GM21367 (cell line): ENCODE measurements around the gene WDR37.

ENCODE experiments used
- ATAC-seq: cut with Tn5 transposase; IDR thresholded peaks from one replicate; pipeline ENCODE4 v1.9.1; 2021; ENCODE audit not compliant: unreplicated experiment

WDR37 gene

GRCh38 chr10:1068380-1069361 is 12.5 kb downstream of the WDR37 start:
- no peak for ATAC-seq

GRCh38 chr10:1070919-1071318 is 14.7 kb downstream of the WDR37 start:
- no peak for ATAC-seq

GRCh38 chr10:1074052-1074747 is 18.0 kb downstream of the WDR37 start:
- no peak for ATAC-seq

DNA sequence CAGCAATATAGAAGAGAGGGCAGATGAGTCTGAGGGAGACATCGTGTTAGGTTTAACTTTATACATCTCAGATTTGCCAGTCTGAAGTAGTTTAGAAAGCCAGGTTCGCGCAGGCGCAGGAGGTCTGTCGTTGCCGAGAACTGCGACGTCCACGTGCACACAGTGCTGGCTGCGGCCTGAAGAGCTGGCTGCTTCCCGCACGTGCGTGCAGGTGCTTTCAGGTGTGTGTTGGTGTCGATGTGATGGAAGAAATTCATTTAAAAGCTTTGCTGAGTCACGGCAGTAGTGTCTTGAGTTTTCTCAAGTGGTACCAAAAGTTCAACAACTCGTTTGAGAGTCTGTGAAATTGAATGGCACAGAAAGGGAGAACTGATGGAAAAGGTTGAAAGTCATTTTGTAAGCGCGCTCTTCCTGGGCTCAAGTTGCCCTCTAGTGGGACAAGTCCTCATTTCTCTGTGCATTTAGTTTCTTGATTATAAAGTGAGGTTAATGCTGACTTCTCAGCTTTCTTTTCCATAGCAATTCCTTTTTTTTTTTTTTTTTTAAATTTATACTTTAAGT is 18.6 kb downstream of the WDR37 start:
- ATAC-seq, result no peak

- ATAC-seq, result no peak
Measured at GRCh38 chr10:1078668-1079067, 22.5 kb downstream of the WDR37 start.

- no peak for ATAC-seq
Measured at GRCh38 chr10:1083581-1083980, 27.4 kb downstream of the WDR37 start.

DNA sequence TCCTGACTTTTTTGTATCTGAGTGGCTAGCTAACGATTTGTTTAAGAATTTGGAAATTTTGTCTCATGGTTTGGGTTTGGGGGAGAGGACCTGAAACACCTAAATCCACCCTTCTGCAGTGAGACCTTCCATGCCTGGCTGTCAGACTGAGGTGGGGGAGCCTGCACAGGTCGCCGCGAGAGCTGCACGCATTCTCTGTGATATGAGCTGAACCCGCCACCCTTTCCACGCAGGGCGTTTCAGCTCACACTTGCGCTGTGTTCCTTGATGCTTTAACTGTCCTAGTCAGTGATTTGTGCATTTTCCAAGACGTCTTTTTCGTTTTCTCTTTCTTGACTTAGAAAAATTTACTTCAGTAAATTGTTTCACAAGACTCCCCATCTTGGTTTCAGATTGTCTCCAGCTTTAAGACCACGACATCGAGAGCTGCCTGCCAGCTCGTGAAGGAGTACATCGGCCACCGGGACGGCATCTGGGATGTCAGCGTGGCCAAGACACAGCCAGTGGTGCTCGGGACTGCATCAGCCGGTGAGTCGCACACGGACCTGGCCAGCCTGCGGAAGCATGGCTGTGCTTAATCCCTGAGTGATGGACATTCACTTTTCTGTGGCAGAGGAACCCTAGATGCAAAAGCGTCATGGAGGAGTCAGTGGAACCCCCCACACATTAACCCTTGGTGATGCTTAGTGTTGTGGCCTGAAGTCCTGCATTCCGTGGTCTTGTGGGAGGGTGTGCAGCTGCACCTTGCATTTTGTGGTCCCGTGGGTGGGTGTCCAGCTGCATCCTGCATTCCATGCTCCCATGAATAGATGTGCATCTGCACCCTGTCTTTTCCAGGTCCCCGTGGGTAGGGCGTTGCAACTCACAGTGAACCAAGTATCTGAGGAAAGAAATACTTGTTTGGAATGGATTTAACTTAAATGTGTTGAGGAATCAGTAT is 28.1 kb downstream of the WDR37 start:
- ATAC-seq, result no peak

GRCh38 chr10:1085258-1085657 is 29.1 kb downstream of the WDR37 start:
- no peak for ATAC-seq

GRCh38 chr10:1086787-1087186 is 30.6 kb downstream of the WDR37 start:
- no peak for ATAC-seq

- no peak for ATAC-seq
Measured at GRCh38 chr10:1089017-1089689, 33.0 kb downstream of the WDR37 start.

GRCh38 chr10:1090696-1091095 is 34.5 kb downstream of the WDR37 start:
- ATAC-seq, result no peak

DNA sequence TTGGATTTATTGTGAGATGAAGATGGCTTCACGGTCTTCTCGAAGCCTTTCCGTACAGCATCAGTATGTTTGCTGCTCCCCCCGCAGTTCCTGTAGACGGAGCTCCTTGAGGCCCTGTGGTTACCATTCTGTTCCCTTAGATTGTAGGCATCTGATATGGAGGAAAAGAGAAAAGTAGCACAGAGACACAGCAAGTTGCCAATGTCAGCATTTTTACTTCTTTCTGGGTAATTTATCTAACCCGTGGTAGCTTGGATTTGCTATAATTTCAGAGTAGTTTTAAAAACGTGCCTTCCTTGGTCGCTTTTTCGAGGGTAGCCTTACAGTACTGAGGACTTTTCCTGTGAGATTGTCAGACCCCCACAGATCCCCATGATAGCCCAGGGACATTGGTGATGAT is 37.5 kb downstream of the WDR37 start:
- ATAC-seq, result no peak

GRCh38 chr10:1094112-1095057 is 38.2 kb downstream of the WDR37 start:
- ATAC-seq, result no peak

DNA sequence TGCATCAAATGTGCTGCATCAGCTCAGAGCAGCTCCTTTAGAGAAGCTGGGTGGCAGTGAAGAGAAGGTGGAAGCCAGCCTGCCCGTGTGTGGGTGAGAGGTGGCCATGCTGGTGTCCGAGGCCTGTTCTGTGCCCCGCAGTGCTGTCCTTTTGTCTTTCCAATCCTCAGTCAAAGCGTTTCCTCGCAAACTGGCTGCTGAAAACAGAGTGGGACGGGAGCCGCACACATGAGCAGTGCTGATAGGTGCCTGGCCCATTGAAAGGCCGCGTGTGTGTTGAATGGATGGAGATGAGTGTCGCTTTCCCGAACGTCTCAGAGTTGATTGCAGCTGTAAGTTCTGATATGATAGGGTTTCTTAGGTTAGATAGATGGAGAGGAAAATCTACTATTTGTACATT is 39.3 kb downstream of the WDR37 start:
- ATAC-seq, result no peak

DNA sequence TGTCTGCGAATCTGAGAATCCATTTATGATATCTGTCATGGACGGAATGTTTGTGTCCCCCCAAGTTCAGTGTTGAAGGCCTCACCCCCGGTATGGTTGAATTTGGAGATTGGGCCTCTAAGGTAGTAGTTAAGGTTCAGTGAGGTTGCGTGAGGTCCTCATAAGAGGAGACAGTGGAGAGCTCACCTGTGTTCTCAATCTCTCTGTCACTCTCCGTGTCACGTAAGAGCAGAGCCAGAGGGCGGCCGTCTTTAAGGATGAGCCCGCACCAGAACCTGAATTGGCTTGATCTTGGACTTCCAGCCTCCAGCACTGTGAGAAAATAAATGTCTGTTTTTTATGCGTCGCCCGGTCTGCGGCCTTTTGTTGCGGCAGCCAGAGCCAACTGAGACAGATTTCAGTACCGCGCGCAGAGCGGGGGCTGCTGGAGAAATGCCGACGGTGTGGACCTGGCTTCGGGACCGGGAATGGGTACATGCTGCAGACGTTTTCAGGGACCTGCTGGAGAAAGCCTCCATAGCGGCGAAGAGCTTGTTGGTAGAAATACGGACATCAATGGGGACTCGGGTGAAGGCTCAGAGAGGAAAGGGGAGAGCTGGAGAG is 40.2 kb downstream of the WDR37 start:
- no peak for ATAC-seq

DNA sequence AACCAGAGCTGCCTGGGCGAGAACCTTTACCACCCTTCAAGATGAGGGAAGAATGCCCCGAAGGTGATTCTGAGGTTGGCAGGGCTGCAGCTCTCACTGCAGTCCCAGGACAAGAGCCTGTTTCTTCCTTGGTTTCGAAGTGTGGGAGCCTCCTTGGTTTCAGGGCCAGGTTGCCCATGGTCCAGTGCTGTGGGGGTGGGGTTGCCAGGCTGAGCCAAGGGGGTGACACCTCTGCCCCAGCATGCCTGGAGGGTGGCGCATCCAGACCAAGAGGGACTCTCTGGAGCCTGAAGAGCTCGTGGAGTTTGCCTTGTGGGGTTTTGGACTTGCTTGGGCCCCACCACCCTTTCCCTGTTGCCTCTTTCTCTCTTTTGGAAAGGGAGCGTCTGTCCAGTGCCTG is 41.3 kb downstream of the WDR37 start:
- ATAC-seq, result no peak

DNA sequence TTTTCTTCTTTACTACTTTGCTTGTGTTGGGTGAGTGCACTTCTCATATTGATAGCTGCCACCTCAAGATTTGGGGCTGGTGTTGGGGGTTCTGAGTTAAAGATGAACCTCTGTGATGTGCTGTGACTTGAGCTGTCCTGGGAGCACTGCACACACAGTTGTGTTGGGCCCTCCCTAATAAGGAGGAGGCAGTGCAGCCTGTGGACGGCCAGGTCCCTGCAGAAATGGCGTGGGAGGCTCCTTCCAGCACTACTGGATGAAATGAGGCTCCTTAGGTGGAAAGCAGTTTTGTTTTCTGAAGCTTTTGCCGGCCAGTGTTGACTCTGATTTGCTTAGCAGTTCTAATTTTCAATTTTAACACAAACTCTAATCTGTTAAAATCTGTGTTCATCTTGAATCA is 44.0 kb downstream of the WDR37 start:
- no peak for ATAC-seq

- no peak for ATAC-seq
Measured at GRCh38 chr10:1100691-1101368, 44.6 kb downstream of the WDR37 start.
